Mesenchymal stem cell (in vitro differentiated cells and primary cell): Measurements from ENCODE around the gene MYOM1.

Experiments
- DNase-seq: peaks from one replicate; pipeline ENCODE4 v3.0.0-alpha.2; 2013
- H2AFZ ChIP-seq: one replicate; pipeline ENCODE4 v1.6.1; 2013; ENCODE audit warnings: low read depth, mild to moderate bottlenecking, control low read depth, inconsistent platforms, low read length, moderate library complexity
- H2AK5ac ChIP-seq: 2 replicates; pipeline ENCODE4 v1.6.1; 2013; ENCODE audit warnings: low read length, moderate library complexity, mild to moderate bottlenecking, inconsistent platforms; ENCODE audit not compliant: severe bottlenecking
- H2BK120ac ChIP-seq: one replicate; pipeline ENCODE4 v1.6.1; 2013; ENCODE audit warnings: low read depth, mild to moderate bottlenecking, inconsistent platforms, low read length, moderate library complexity
- H2BK12ac ChIP-seq, 2 experiments: one replicate each; pipeline ENCODE4 v1.6.1; 2013; ENCODE audit warnings: inconsistent platforms in 2 of 2, low read length in 2 of 2, mild to moderate bottlenecking in 2 of 2, moderate library complexity in 2 of 2, control low read depth in 1 of 2
- H2BK15ac ChIP-seq: one replicate; pipeline ENCODE4 v1.6.1; 2013; ENCODE audit warnings: mild to moderate bottlenecking, low read depth, inconsistent platforms; ENCODE audit not compliant: poor library complexity, severe bottlenecking
- H2BK5ac ChIP-seq: 2 replicates; pipeline ENCODE4 v1.6.1; 2013; ENCODE audit warnings: low read depth, mild to moderate bottlenecking, low read length, control low read depth, inconsistent platforms; ENCODE audit not compliant: poor library complexity, severe bottlenecking
- H3K14ac ChIP-seq, 2 experiments: one replicate each; pipeline ENCODE4 v1.6.1; 2013; ENCODE audit warnings: inconsistent platforms in 2 of 2, low read length in 2 of 2, control low read depth in 1 of 2, mild to moderate bottlenecking in 1 of 2, moderate library complexity in 1 of 2
- H3K18ac ChIP-seq, 2 experiments: one replicate each; pipeline ENCODE4 v1.6.1; 2013; ENCODE audit warnings: inconsistent platforms in 2 of 2, low read length in 2 of 2, control low read depth in 1 of 2, low read depth in 1 of 2, mild to moderate bottlenecking in 1 of 2
- H3K23ac ChIP-seq, 2 experiments: one replicate each; pipeline ENCODE4 v1.6.1; 2013; ENCODE audit warnings: inconsistent platforms in 2 of 2, low read length in 2 of 2, mild to moderate bottlenecking in 2 of 2, moderate library complexity in 2 of 2, control low read depth in 1 of 2
- H3K27ac ChIP-seq: 2 replicates; pipeline ENCODE4 v1.5.1; 2013; ENCODE audit warnings: mild to moderate bottlenecking, moderate library complexity, low read length, control low read depth, inconsistent platforms; ENCODE audit not compliant: poor library complexity, severe bottlenecking
- H3K27me3 ChIP-seq, 2 experiments: 2 replicates each; pipeline versions ENCODE4 v1.6.1 to v1.7.0; 2013; ENCODE audit warnings: low read length in 2 of 2, mild to moderate bottlenecking in 2 of 2, moderate library complexity in 2 of 2, control low read depth in 1 of 2, inconsistent platforms in 1 of 2; ENCODE audit not compliant: control insufficient read depth in 1 of 2, insufficient read depth in 1 of 2
- H3K36me3 ChIP-seq, 2 experiments: 2 replicates each; pipeline versions ENCODE4 v1.6.1 to v1.7.0; 2013; ENCODE audit warnings: low read length in 2 of 2, control low read depth in 1 of 2, inconsistent platforms in 1 of 2, low read depth in 1 of 2, mild to moderate bottlenecking in 1 of 2; ENCODE audit not compliant: insufficient read depth in 2 of 2, control insufficient read depth in 1 of 2
- H3K4ac ChIP-seq, 2 experiments: one replicate each; pipeline ENCODE4 v1.6.1; 2013; ENCODE audit warnings: inconsistent platforms in 2 of 2, low read length in 2 of 2, mild to moderate bottlenecking in 2 of 2, moderate library complexity in 2 of 2, control low read depth in 1 of 2, low read depth in 1 of 2
- H3K4me1 ChIP-seq: 2 replicates; pipeline ENCODE4 v1.6.1; 2013; ENCODE audit warnings: low read depth, low read length, control low read depth; ENCODE audit not compliant: control insufficient read depth, insufficient read depth
- H3K4me2 ChIP-seq: 2 replicates; pipeline ENCODE4 v1.6.1; 2013; ENCODE audit warnings: low read length, mild to moderate bottlenecking, inconsistent platforms; ENCODE audit not compliant: poor library complexity, severe bottlenecking
- H3K4me3 ChIP-seq, 2 experiments: 2 replicates each; pipeline versions ENCODE4 v1.5.1 to v1.7.0; 2013; ENCODE audit warnings: low read length in 2 of 2, mild to moderate bottlenecking in 2 of 2, control low read depth in 1 of 2, low read depth in 1 of 2; ENCODE audit not compliant: insufficient read depth in 1 of 2
- H3K79me1 ChIP-seq: replicated peaks from 2 replicates; pipeline ENCODE4 v1.6.1; 2013; ENCODE audit warnings: mild to moderate bottlenecking, control low read depth, low read length, inconsistent platforms; ENCODE audit not compliant: poor library complexity, severe bottlenecking
- H3K9ac ChIP-seq: 2 replicates; pipeline ENCODE4 v1.7.0; 2013; ENCODE audit warnings: mild to moderate bottlenecking, low read length, moderate library complexity
- H3K9me3 ChIP-seq: 2 replicates; pipeline ENCODE4 v1.7.0; 2013; ENCODE audit warnings: mild to moderate bottlenecking, low read length; ENCODE audit not compliant: control insufficient read depth
- H4K8ac ChIP-seq: one replicate; pipeline ENCODE4 v1.6.1; 2013; ENCODE audit warnings: inconsistent platforms, mild to moderate bottlenecking, low read length, moderate library complexity
- H4K91ac ChIP-seq: one replicate; pipeline ENCODE4 v1.6.1; 2013; ENCODE audit warnings: mild to moderate bottlenecking, low read length, inconsistent platforms
- WGBS: methylation state at CpG from one replicate; pipeline ENCODE4 v1.1.7; 2013; ENCODE audit warnings: mixed read lengths; 5-methylcytosine and 5-hydroxymethylcytosine counted together

The MYOM1 gene

DNA sequence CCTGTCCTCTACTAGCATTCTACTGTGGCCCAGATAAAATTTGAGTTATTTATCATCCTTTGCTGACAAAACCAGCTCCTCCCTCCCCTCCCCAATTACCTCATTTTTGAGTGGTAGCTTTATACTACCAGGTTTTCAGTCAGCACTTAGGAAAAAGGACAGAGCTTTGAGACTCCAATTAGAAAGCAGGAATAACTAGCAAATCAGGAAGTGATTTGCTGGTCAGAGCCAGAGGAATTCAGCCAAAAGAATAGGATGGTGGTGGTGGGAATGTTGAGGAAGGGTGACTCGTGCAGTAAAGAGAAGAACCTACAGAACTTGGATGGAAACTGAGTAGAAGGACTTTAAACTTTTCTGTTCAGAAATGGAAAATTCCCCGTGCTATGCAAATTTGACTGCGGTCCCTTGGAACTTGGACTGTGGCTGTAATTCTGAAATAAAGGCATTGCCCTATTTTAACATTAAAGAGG lies 45.8 kb upstream of the MYOM1 start:
- DNase-seq = peak; percentile 69
- no peaks in the 10 kb centered on the region for H3K27me3 ChIP-seq
- no peak overlapping the region for H3K27ac ChIP-seq
- H3K79me1 ChIP-seq = no peaks in the 10 kb centered on the region
- no peak overlapping the region for H3K18ac ChIP-seq
- no peak overlapping the region for H2AK5ac ChIP-seq
- H3K9me3 ChIP-seq = no peaks in the 10 kb centered on the region
- no peaks in the 10 kb centered on the region for H3K36me3 ChIP-seq
- no peak overlapping the region for H3K23ac ChIP-seq
- no peak overlapping the region for H3K4ac ChIP-seq
- no peak overlapping the region for H3K4me3 ChIP-seq
- peaks cover 7% of the 10 kb centered on the region for H3K4me1 ChIP-seq
- WGBS = 68% methylated on average over 3 of the region's 3 CpGs
- no peak overlapping the region for H2BK120ac ChIP-seq
- H3K9ac ChIP-seq = no peak overlapping the region
- H2AFZ ChIP-seq = no peak overlapping the region
- no peak overlapping the region for H2BK12ac ChIP-seq
- peak overlapping the region; percentile 11 for H3K4me2 ChIP-seq
- no peak overlapping the region for H4K8ac ChIP-seq
- no peak overlapping the region for H3K14ac ChIP-seq
- H2BK5ac ChIP-seq = no peak overlapping the region
- no peak overlapping the region for H4K91ac ChIP-seq
- no peak overlapping the region for H2BK15ac ChIP-seq

DNA sequence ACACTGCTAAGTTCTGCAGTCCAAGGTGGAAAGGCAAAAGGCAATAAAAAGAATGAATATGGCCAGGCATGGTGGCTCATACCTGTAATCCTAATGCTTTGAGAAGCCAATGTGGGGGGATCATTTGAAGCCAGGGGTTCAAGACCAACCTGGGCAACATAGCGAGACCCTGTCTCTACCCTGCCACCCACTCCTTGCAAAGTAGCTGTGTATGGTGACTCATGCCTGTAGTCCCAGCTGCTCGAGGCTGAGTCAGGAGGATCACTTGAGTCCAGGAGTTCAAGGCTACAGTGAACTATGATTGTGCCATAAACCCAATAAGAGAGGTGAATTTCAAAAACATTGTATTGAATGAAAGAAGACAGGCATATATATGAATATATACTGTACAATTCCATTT lies 44.6 kb upstream of the MYOM1 start:
- H3K27me3 ChIP-seq = no peaks in the 10 kb centered on the region
- DNase-seq = peak; percentile 34
- H2BK120ac ChIP-seq = no peak overlapping the region
- H3K9ac ChIP-seq = no peak overlapping the region
- no peak overlapping the region for H3K27ac ChIP-seq
- H2BK12ac ChIP-seq = no peak overlapping the region
- H3K4me3 ChIP-seq = peak overlapping the region in 1 of 2 experiments; percentile 99
- no peak overlapping the region for H3K4ac ChIP-seq
- H2AK5ac ChIP-seq = no peak overlapping the region
- peaks cover 4 to 5% of the 10 kb centered on the region in 2 experiments for H3K36me3 ChIP-seq
- no peak overlapping the region for H2BK15ac ChIP-seq
- no peak overlapping the region for H3K14ac ChIP-seq
- H2AFZ ChIP-seq = no peak overlapping the region
- no peaks in the 10 kb centered on the region for H3K9me3 ChIP-seq
- peaks cover 9% of the 10 kb centered on the region for H3K4me1 ChIP-seq
- H2BK5ac ChIP-seq = no peak overlapping the region
- H3K23ac ChIP-seq = peak overlapping the region in 1 of 2 experiments; percentile 24
- H3K18ac ChIP-seq = no peak overlapping the region
- no peak overlapping the region for H4K91ac ChIP-seq
- 63% methylated on average over 2 of the region's 2 CpGs for WGBS
- H3K4me2 ChIP-seq = no peak overlapping the region
- peaks cover 3% of the 10 kb centered on the region for H3K79me1 ChIP-seq
- no peak overlapping the region for H4K8ac ChIP-seq

DNA sequence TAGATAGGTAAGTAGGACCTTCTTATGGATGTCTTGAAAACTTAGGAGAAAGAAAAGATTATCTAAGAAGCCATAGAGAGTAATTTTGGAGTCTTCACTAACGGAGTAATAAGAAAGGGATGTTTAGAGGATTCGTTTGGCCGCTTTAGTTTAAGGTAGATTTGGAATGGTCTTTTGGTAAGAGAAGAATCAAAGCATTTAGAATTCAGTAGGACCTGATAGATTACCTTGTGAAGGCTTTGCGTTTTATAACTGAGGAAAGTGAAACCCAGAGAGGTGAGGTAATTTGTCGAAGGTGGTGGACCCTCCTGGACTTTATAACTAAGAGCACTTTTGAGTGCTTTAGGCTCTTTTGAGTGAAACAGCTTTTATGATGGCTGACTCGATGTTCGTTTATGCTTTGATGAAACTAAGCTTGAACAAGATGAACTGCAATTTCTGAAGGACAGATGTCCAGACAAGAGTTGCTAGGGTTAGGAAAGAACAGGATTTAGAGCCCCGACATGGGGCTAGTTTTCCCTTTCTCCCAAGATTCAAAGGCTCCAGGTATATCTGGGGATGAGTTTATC lies 43.4 kb upstream of the MYOM1 start:
- Histone ChIP-seq H3K9ac (peak overlapping the region; percentile 98), H3K14ac (no peak overlapping the region), H3K79me1 (peaks cover 5% of the 10 kb centered on the region), H3K23ac (no peak overlapping the region), H2BK5ac (no peak overlapping the region), H3K4ac (no peak overlapping the region), H2BK120ac (no peak overlapping the region), H3K36me3 (peaks cover 6 to 15% of the 10 kb centered on the region in 2 experiments), H2AFZ (no peak overlapping the region), H3K4me2 (peak overlapping the region; percentile 79), H3K4me1 (peaks cover 9% of the 10 kb centered on the region), H3K9me3 (no peaks in the 10 kb centered on the region), H2BK15ac (no peak overlapping the region), H2BK12ac (no peak overlapping the region), H3K27ac (peak overlapping the region; percentile 31), H3K18ac (no peak overlapping the region), H4K91ac (no peak overlapping the region), H4K8ac (no peak overlapping the region), H2AK5ac (no peak overlapping the region), H3K27me3 (no peaks in the 10 kb centered on the region), H3K4me3 (peak overlapping the region; percentile 92 to 99)
- WGBS = 38% methylated on average over 8 of the region's 8 CpGs
- DNase-seq = peak; percentile 17

DNA sequence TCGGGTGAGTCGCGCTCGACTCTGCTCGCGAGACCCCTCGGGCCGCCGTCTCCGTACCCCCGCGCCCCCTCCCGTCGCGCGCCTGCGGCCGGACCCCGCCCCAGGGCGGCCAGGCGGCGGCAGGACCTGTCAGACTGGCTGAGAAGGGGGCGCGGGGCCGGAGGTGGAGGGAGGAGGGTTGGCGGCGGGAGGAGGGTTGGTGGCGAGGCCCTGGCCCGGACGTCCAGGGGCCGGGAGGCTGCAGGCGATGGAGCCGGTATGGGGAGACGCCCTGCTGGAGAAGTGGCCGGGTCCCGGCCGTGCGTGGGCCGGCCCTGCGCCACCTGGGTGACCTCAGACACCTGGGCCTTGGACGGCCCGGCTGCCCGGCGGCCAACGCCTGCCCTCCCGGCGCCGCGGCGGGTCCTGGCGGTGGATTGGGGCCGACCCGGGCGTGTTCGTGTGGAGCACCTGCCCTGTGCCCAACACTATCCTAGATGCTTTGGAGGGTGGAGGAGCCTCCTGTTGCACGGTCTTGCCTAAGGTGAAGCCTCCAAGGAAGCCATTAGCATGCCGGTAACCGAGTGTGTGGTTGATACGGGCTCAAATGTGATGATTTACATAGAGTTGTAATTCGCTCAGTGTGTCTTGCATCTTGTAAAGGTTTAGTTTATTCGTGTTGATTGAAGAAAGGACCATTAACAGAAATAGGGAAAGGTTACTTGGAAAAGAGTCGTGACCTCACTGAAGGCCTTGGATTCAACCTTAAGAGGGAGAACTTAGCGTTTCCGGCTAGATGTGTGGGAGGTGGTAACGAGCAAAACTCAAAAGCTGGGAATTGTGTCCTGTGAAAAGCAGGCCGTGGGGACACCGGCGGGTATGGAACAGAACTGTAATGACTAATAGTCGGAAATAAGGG lies 42.7 kb upstream of the MYOM1 start:
- H3K4me3 ChIP-seq = peak overlapping the region; percentile 92 to 99
- H3K36me3 ChIP-seq = peaks cover 10 to 23% of the 10 kb centered on the region in 2 experiments
- peak overlapping the region in 1 of 2 experiments; percentile 69 for H2BK12ac ChIP-seq
- peak overlapping the region; percentile 60 for H2AFZ ChIP-seq
- peak overlapping the region; percentile 71 for H3K27ac ChIP-seq
- peak overlapping the region; percentile 97 for H2BK120ac ChIP-seq
- peak overlapping the region; percentile 65 to 98 for H3K4ac ChIP-seq
- peak overlapping the region; percentile 98 for H3K9ac ChIP-seq
- peaks cover 9% of the 10 kb centered on the region for H3K4me1 ChIP-seq
- no peaks in the 10 kb centered on the region for H3K9me3 ChIP-seq
- peak overlapping the region; percentile 57 for H3K4me2 ChIP-seq
- H3K79me1 ChIP-seq = peaks cover 5% of the 10 kb centered on the region
- peak; percentile 41 for DNase-seq
- peak overlapping the region; percentile 92 for H4K8ac ChIP-seq
- H3K14ac ChIP-seq = peak overlapping the region; percentile 61 to 87
- H3K18ac ChIP-seq = peak overlapping the region; percentile 90 to 99
- WGBS = under 1% methylated on average over 47 of the region's 69 CpGs
- H3K27me3 ChIP-seq = no peaks in the 10 kb centered on the region
- H2BK15ac ChIP-seq = peak overlapping the region; percentile 20
- H3K23ac ChIP-seq = peak overlapping the region in 1 of 2 experiments; percentile 77
- H4K91ac ChIP-seq = peak overlapping the region; percentile 99
- H2AK5ac ChIP-seq = peak overlapping the region; percentile 17
- H2BK5ac ChIP-seq = peak overlapping the region; percentile 90
